ENCODE data around the gene ZNF778. TPM values are rescaled to one million over a fixed set of nuclear protein-coding genes. Genes with fewer than 3 reads are reported as not detected.
"Not testable (repeated sequence)": the region's sequence is repeated elsewhere in the genome, so short reads cannot be mapped to it uniquely, and the experiment has no call there.

ZNF778 gene
- total RNA-seq, 4 donors from 2014 or later = 7.4 to 30.2 (median 15.9) TPM

GRCh38 chr16:89261691-89262563 lies 44.4 kb downstream of the ZNF778 start:
- Histone ChIP-seq H3K4me1 (peaks cover 0 to 3% of the 10 kb centered on the region in 2 donors), H3K27me3 (peaks cover 0 to 7% of the 10 kb centered on the region in 2 donors), H3K27ac (no peak overlapping the region), H3K4me3 (no peak overlapping the region), H3K9me3 (no peaks in the 10 kb centered on the region), H3K36me3 (no peaks in the 10 kb centered on the region)
- no peak for DNase-seq
- no peak for TF ChIP-seq CTCF (IDR thresholded peaks at IDR 0.05)
- TF ChIP-seq POLR2A (IDR thresholded peaks at IDR 0.05) = no peak
- intact Hi-C loops (cut with DNase I; ENCODE audit: low total_unique reads) = no loop called here

- Histone ChIP-seq H3K4me1 (no peaks in the 10 kb centered on the region), H3K27ac (no peak overlapping the region), H3K27me3 (no peaks in the 10 kb centered on the region), H3K36me3 (no peaks in the 10 kb centered on the region), H3K4me3 (no peak overlapping the region), H3K9me3 (no peaks in the 10 kb centered on the region)
- no peak for DNase-seq
- intact Hi-C loops (cut with DNase I; ENCODE audit: low total_unique reads) = no loop called here
- TF ChIP-seq CTCF (IDR thresholded peaks at IDR 0.05) (no peak), POLR2A (IDR thresholded peaks at IDR 0.05) (no peak)
Measured at GRCh38 chr16:89264800-89265550, 47.5 kb downstream of the ZNF778 start.

GRCh38 chr16:89265647-89266046 lies 48.1 kb downstream of the ZNF778 start:
- intact Hi-C loops (cut with DNase I; ENCODE audit: low total_unique reads) = no loop called here
- H3K36me3 ChIP-seq = no peaks in the 10 kb centered on the region
- H3K4me3 ChIP-seq = no peak overlapping the region
- no peaks in the 10 kb centered on the region for H3K4me1 ChIP-seq
- DNase-seq = no peak
- TF ChIP-seq POLR2A (IDR thresholded peaks at IDR 0.05) = no peak
- TF ChIP-seq CTCF (IDR thresholded peaks at IDR 0.05) = no peak
- no peaks in the 10 kb centered on the region for H3K9me3 ChIP-seq
- H3K27ac ChIP-seq = no peak overlapping the region
- H3K27me3 ChIP-seq = no peaks in the 10 kb centered on the region

- intact Hi-C loops (cut with DNase I; ENCODE audit: low total_unique reads) = no loop called here
Measured at GRCh38 chr16:89266521-89267134, 49.1 kb downstream of the ZNF778 start.

DNA sequence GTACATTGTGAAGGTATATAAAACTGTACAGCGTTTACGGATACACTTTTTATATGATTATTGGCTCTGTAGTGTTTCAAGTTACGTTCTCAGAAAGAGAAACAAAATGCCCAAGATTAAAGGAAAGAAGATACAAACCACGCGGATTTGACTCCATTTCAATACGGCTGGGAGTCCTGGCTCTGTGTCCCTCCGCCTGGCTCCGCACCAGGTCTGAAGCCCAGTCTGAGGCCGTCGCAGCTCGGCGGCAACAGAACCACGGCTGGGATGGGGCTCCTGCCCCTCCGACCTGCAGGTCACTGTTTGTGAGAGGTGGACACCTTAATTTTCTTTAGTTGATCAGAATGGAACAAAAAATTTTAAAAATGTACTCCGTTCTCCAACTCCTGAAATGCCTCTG lies 50.2 kb downstream of the ZNF778 start:
- not testable (repeated sequence) for H3K36me3 ChIP-seq

More at GRCh38 chr16:89266521-89267134, 49.1 kb downstream of the ZNF778 start:
- no peak for DNase-seq
- Histone ChIP-seq H3K27ac (no peak overlapping the region), H3K27me3 (no peaks in the 10 kb centered on the region), H3K9me3 (no peaks in the 10 kb centered on the region), H3K36me3 (no peaks in the 10 kb centered on the region), H3K4me3 (no peak overlapping the region), H3K4me1 (no peaks in the 10 kb centered on the region)
- TF ChIP-seq CTCF (IDR thresholded peaks at IDR 0.05) (no peak), POLR2A (IDR thresholded peaks at IDR 0.05) (no peak)

More for the DNA sequence above, 50.2 kb downstream of the ZNF778 start:
- DNase-seq; H3K4me3 ChIP-seq; H3K9me3 ChIP-seq; H3K27ac ChIP-seq; H3K27me3 ChIP-seq; intact Hi-C loops (cut with DNase I; ENCODE audit: low total_unique reads); H3K4me1 ChIP-seq: not testable (repeated sequence)

Measured in uterus (tissue), 4 donors.